ENCODE data around the gene RNF26.

DNA sequence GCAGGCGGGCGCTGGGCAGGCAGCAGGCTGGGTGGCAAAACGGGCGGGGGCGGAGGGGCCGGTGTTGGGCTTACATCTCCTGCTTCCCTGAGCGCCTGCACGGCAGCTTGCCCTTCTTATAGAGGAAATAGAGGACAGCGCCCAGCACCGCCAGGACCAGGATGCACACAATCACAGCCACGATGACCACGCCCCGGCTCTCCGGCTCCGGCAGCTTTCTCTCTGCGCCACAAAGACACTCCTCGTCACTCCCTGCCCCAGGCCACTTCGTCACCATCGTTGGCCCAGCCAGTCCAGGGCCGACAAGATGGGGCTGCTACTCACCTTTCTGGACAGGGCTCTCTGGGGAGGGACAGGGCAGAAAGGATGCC is 23.7 kb upstream of the RNF26 start:
- TF ChIP-seq, protein P1, sequence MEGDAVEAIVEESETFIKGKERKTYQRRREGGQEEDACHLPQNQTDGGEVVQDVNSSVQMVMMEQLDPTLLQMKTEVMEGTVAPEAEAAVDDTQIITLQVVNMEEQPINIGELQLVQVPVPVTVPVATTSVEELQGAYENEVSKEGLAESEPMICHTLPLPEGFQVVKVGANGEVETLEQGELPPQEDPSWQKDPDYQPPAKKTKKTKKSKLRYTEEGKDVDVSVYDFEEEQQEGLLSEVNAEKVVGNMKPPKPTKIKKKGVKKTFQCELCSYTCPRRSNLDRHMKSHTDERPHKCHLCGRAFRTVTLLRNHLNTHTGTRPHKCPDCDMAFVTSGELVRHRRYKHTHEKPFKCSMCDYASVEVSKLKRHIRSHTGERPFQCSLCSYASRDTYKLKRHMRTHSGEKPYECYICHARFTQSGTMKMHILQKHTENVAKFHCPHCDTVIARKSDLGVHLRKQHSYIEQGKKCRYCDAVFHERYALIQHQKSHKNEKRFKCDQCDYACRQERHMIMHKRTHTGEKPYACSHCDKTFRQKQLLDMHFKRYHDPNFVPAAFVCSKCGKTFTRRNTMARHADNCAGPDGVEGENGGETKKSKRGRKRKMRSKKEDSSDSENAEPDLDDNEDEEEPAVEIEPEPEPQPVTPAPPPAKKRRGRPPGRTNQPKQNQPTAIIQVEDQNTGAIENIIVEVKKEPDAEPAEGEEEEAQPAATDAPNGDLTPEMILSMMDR (IDR thresholded peaks at IDR 0.05) = no peak
- no peak for TF ChIP-seq POLR2A (IDR thresholded peaks at IDR 0.05)
